HG02938 (cell line): Measurements from ENCODE around the gene GCSAM.

ENCODE experiments used
- ATAC-seq: cut with Tn5 transposase; IDR thresholded peaks from one replicate; pipeline ENCODE4 v1.9.1; 2021; ENCODE audit warnings: mild to moderate bottlenecking, moderate library complexity; ENCODE audit not compliant: unreplicated experiment

GCSAM gene

DNA sequence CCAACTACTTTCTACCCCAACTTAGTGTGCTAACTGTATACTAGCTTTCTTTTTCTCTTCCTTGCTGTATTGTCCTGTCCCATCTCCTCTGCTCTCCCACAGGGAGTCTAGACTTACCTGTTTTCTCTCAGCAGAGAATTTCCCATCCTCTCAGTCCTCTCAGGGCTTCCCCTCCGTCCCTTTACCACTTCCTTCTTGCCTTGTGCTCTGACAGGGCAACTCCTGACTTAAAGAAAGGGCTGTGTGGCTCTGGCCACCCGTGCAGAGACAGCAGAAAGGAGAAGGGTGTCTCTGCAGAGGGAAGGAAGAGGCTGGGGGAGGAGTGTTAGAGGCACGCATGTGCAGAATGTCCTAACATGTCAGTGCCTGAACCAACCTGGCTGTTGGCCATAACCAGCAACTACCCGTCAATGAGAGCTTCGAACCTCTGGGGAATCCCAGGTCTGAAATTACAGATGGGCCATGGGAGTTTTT is at the start of gene GCSAM:
GCSAM (minus strand) TSS at position 274 of the 474 bp plus-strand sequence; CDS start at position 146, 128 bp downstream.
- ATAC-seq: peak; percentile 51

DNA sequence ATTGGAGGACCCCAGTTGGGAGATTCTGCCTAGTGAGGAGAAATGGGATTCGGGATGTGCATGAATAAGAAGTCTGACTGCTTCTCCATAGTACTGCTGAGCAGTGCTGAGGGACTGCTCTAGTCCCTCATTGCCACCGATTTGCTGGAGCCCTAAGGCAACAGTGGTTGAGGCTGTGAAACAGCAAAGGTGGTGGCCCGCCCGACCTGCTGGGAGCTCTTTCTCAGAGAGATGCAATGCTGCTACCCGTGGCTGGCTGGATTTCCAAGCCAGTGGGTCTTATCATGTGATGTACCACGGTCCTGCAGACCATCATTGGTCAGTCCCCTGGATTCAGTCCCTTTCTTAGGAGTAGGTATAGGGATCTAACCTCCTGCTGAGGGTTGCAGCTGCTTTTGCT is 42.6 kb upstream of the GCSAM start:
- no peak for ATAC-seq

DNA sequence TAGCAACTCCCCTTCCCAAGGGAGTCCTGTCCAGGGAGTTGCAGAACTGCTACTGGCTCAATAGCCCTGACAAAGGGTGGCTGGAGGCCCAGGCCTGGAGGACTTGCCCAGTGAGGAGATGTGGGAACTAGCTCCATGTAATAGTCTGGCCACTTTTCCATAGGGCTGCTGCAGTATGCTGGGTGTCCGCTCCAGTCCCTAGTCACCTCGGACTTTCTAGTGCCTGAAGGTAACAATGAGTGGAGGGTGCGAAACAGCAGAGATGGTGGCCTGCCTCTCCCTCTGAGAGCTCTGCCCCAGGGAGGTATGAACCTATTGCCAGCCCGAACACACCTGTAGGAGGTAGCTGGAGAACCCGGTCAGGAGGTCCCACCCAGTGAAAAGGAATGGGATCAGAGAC is 42.0 kb upstream of the GCSAM start:
- no peak for ATAC-seq

DNA sequence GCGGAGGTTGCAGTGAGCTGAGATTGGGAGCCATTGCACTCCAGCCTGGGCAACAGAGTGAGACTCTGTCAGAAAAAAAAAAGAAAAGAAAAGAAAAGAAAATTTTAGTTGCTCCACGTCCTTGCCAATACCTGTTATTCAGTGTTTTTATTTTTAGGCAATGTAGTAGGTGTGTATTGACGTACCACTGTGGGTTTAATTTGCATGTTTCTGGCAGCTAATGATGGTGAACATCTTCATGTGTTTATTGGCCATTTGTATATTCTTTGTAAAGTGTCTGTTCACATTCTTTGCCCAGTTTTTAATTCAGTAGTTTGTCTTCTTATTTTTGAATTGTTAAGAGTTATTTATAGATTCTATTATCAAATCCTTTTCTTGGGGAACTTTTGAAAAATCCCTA is 38.1 kb upstream of the GCSAM start:
- no peak for ATAC-seq

GRCh38 chr3:112170046-112170445 is 37.0 kb upstream of the GCSAM start:
- no peak for ATAC-seq

GRCh38 chr3:112167758-112168157 is 34.7 kb upstream of the GCSAM start:
- peak; percentile 92 for ATAC-seq

- ATAC-seq: no peak
Observed at GRCh38 chr3:112149136-112149535, 16.1 kb upstream of the GCSAM start.

DNA sequence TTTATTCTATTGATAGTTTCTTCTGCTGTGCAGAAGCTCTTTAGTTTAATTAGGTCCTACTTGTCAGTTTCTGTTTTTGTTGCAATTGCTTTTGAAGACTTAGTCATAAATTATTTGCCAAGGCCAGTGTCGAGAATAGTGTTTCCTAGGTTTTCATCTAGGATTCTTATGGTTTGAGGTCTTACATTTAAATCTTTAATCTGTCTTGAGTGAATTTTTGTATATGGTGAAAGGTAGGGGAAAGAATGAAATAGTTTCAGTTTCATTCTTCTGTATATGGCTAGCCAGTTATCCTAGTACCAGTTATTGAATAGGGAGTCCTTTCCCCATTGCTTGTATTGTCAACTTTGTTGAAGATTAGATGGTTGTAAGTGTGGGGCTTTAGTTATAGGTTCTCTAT is 10.6 kb upstream of the GCSAM start:
- ATAC-seq: no peak

DNA sequence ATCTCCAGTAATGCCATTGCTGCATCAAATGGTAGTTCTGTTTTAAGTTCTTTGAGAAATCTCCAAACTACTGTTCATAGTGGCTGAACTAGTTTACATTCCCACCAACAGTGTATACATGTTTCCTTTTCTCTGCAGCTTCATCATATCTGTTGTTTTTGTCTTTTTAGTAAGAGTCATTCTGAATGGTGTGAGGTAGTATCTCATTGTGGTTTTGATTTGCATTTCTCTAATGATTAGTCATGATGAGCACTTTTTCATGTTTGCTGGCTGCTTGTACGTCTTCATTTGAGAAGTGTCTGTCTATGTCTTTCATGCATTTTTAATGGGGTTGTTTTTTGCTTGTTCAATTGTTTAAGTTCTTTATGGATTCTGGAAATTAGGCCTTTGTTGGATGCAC is 10.2 kb upstream of the GCSAM start:
- ATAC-seq: no peak

GRCh38 chr3:112141293-112141692 is 8.2 kb upstream of the GCSAM start:
- ATAC-seq: no peak

GRCh38 chr3:112140584-112140983 is 7.5 kb upstream of the GCSAM start:
- ATAC-seq: no peak

DNA sequence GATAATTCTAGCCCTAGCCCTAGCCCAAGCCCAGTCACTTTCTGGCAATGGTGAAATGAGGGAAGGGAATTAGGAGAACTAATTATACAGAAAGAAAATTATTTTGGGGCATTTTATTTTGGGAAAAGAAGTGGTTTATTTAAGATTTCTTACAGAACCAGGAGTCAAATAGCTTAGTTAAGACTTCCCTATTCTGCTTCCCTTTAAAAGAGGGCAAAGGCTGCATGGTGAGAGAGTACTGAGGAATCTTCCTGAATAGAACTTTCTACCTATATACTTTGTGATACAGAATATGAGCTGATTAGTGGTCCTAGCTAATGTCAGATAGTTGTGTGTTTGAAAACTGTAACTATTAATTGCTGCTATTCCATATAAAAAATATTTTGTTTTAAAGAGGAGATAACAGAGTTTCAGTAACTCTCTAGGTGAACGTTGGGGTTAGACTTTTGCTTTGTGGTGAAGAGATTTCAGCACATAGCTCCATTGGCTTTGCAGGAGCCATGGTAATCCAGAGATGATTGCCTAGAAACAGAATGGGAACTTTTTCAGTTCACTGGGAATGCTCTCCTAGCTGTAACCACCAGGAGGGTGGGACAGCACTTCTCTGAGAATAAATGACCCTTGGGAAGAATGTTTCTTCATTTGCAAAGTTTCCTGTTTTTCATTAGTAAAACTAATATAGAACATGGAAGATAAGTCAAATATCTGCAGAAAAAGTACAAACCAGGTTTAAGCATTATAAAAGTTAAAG is 5.3 kb upstream of the GCSAM start:
- ATAC-seq: no peak

GRCh38 chr3:112137781-112138180 is 4.7 kb upstream of the GCSAM start:
- no peak for ATAC-seq

DNA sequence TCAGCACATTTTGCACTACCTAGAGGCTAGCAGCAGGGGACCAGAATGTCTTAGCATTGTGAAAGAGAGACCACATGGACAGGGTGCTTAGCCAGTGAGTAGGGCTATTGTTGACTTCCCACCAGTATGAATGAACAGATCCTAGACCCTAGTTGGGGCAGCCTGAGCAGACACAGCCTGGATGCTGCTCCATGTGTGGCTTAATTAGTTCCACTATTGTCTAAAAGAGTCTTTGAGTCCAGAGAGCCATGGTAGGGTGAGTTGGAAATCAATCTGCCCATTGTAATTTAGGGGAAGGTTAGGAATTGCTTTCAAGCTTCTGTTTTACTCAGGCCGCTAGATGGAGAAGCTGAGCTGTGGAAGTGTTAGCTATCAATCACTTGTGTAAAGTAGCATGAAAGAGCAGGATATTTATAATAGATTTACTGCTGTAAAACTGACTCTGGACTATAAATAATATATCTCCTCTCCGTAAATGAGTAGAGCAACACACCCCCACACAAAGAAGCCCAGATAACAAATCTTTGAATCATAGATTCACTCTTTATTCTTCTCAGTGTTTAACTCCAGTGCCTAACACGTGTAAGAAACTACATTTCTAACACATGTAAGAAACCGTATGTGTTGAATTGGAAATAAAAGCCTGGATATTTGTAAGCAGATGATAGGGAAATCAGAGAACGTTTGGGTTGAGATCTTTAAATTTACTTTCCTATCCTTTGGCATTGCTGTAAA is 4.1 kb upstream of the GCSAM start:
- ATAC-seq: peak; percentile 28

GRCh38 chr3:112136046-112136445 is 3.0 kb upstream of the GCSAM start:
- ATAC-seq: no peak

DNA sequence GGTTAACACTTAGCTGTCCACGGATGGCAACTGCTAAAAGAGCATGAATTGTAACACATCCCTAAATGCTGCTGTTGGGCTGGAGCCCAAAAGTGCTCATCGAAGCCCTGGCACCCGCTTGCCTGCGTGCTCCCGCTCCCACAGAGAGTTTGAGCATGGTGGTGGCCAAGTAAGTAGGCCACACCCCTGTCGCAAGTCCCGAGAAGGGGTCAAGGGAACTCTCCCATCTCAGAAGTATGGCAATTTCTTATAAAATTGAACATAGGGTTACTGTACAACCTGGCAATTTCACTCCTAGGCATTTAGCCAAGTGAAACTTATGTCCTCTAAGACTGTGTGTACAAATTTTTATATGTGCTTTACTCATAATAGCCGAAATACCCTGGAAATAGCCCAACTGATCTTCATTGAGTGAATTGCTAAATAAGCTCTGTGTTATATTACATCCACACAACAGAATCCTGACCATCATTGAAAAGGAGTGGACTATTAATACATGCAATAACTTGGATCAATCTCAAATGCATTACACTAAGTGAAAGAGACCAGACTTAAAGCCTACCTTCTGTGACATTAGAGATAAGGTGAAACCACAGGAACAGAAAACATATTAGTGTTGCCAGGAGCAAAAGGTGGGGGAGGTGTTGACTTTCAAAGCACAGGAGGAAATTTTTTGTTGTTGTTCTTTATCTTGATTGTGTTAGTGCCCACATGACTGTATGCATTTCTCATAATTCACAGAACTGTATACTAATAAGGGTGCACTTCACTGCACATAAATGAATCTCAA is 1.5 kb upstream of the GCSAM start:
- no peak for ATAC-seq

DNA sequence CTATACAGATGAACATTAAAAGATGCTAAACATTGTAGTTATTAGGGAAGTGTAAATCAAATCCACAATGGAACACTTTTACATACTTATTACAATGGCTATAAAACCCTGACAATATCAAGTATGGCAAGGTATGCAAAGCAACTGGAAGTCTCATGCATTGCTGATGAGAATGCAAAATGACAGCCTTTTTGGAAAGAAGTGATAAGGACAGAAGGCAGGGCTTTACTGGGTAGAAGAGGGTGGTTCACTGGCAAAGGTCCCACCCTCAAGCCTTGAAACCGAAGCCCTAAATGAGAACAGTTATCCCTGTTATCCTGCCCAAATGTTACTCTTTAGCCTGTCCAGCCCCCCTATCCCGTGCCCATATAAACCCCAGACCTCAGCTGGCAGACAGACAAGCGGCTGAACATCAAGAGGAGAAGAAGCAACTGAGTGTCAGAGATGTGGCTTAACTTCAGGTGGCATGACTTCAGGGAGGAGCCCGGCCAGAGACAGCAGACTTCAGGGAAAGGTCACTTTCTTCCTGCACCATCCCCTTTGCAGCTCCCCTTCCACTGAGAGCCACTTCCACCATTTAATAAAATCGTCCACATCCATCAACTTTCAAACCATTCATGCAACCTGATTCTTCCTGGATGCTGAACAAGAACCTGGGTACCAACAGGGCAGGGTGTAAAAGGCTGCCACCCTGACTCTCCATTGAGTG is 732 bp upstream of the GCSAM start:
- ATAC-seq: no peak

GRCh38 chr3:112132554-112132953 is 494 bp downstream of the GCSAM start:
- ATAC-seq: no peak

GRCh38 chr3:112132088-112132487 is 960 bp downstream of the GCSAM start:
- ATAC-seq: no peak

GRCh38 chr3:112131111-112131510 is 1.9 kb downstream of the GCSAM start:
- ATAC-seq: no peak

- no peak for ATAC-seq
Observed at GRCh38 chr3:112130638-112130993, 2.4 kb downstream of the GCSAM start.
